Measurements from ENCODE around the gene BMPER.

Gene BMPER

GRCh38 chr7:33905389-33906032 lies at the start of gene BMPER:
Gene BMPER, plus strand, starts transcription at chr7:33905539. Its CDS starts 75 bp downstream, at chr7:33905614.
- DNase-seq (ENCODE audit: low read depth in 3 of 3, low spot score in 1 of 3), result no peak

- DNase-seq (ENCODE audit: low read depth in 3 of 3, low spot score in 1 of 3), result no peak
Measured at GRCh38 chr7:33861947-33862346, 43.4 kb upstream of the BMPER start.

- DNase-seq (ENCODE audit: low read depth in 3 of 3, low spot score in 1 of 3), result no peak
Measured at GRCh38 chr7:33862946-33863814, 42.2 kb upstream of the BMPER start.

GRCh38 chr7:33868166-33868565 lies 37.2 kb upstream of the BMPER start:
- DNase-seq (ENCODE audit: low read depth in 3 of 3, low spot score in 1 of 3), result no peak

- no peak for DNase-seq (ENCODE audit: low read depth in 3 of 3, low spot score in 1 of 3)
Measured at GRCh38 chr7:33869176-33869575, 36.2 kb upstream of the BMPER start.

GRCh38 chr7:33870120-33870519 lies 35.2 kb upstream of the BMPER start:
- DNase-seq (ENCODE audit: low read depth in 3 of 3, low spot score in 1 of 3), result no peak

- DNase-seq (ENCODE audit: low read depth in 3 of 3, low spot score in 1 of 3), result no peak
Measured at GRCh38 chr7:33872870-33873269, 32.5 kb upstream of the BMPER start.

GRCh38 chr7:33873518-33873917 lies 31.8 kb upstream of the BMPER start:
- no peak for DNase-seq (ENCODE audit: low read depth in 3 of 3, low spot score in 1 of 3)

GRCh38 chr7:33873981-33874750 lies 31.2 kb upstream of the BMPER start:
- no peak for DNase-seq (ENCODE audit: low read depth in 3 of 3, low spot score in 1 of 3)

- no peak for DNase-seq (ENCODE audit: low read depth in 3 of 3, low spot score in 1 of 3)
Measured at GRCh38 chr7:33874943-33875342, 30.4 kb upstream of the BMPER start.

GRCh38 chr7:33876596-33877274 lies 28.6 kb upstream of the BMPER start:
- DNase-seq (ENCODE audit: low read depth in 3 of 3, low spot score in 1 of 3), result no peak

GRCh38 chr7:33880787-33881186 lies 24.6 kb upstream of the BMPER start:
- no peak for DNase-seq (ENCODE audit: low read depth in 3 of 3, low spot score in 1 of 3)

GRCh38 chr7:33881316-33881715 lies 24.0 kb upstream of the BMPER start:
- DNase-seq (ENCODE audit: low read depth in 3 of 3, low spot score in 1 of 3), result no peak

- DNase-seq (ENCODE audit: low read depth in 3 of 3, low spot score in 1 of 3), result no peak
Measured at GRCh38 chr7:33882040-33882837, 23.1 kb upstream of the BMPER start.

- DNase-seq (ENCODE audit: low read depth in 3 of 3, low spot score in 1 of 3), result no peak
Measured at GRCh38 chr7:33882950-33883670, 22.2 kb upstream of the BMPER start.

GRCh38 chr7:33883671-33883965 lies 21.7 kb upstream of the BMPER start:
- no peak for DNase-seq (ENCODE audit: low read depth in 3 of 3, low spot score in 1 of 3)

- DNase-seq (ENCODE audit: low read depth in 3 of 3, low spot score in 1 of 3), result no peak
Measured at GRCh38 chr7:33885290-33886148, 19.8 kb upstream of the BMPER start.

- no peak for DNase-seq (ENCODE audit: low read depth in 3 of 3, low spot score in 1 of 3)
Measured at GRCh38 chr7:33886149-33886623, 19.2 kb upstream of the BMPER start.
